RWPE2 (cell line): ENCODE results near the gene CDX4.
"Not testable (repeated sequence)": the region's sequence is repeated elsewhere in the genome, so short reads cannot be mapped to it uniquely, and the experiment has no call there.

Source experiments
- ATAC-seq: fragments of 200-7000 bp; cut with Tn5 transposase; 3 replicates; pipeline ENCODE4 v1.9.1; 2021; ENCODE audit warnings: low read depth
- DNase-seq: peaks from one replicate; pipeline ENCODE4 v3.0.0-alpha.2; 2020; ENCODE audit warnings: low spot score
- H3K27ac ChIP-seq: fragments of 450-650 bp; 2 replicates; pipeline ENCODE4 v1.5.1; 2017; ENCODE audit warnings: mild to moderate bottlenecking; ENCODE audit not compliant: poor library complexity, severe bottlenecking
- H3K27me3 ChIP-seq: fragments of 250-450 bp; sonication (Bioruptor Pico); 2 replicates; pipeline ENCODE4 v1.5.1; 2021; ENCODE audit warnings: mild to moderate bottlenecking, moderate library complexity; ENCODE audit not compliant: insufficient read depth, poor library complexity, severe bottlenecking
- H3K36me3 ChIP-seq: fragments of 250-450 bp; sonication (Bioruptor Pico); 2 replicates; pipeline ENCODE4 v1.5.1; 2020; ENCODE audit warnings: low read depth, mild to moderate bottlenecking, moderate library complexity
- H3K4me1 ChIP-seq: fragments of 250-450 bp; sonication (Bioruptor Pico); 2 replicates; pipeline ENCODE4 v1.5.1; 2021; ENCODE audit warnings: mild to moderate bottlenecking, moderate library complexity; ENCODE audit not compliant: insufficient read depth, poor library complexity, severe bottlenecking
- H3K4me3 ChIP-seq: fragments of 250-450 bp; sonication (Bioruptor Pico); 2 replicates; pipeline ENCODE4 v1.5.1; 2021; ENCODE audit warnings: mild to moderate bottlenecking, moderate library complexity; ENCODE audit not compliant: severe bottlenecking
- H3K9me3 ChIP-seq: fragments of 250-450 bp; sonication (Bioruptor Pico); 2 replicates; pipeline ENCODE4 v1.5.1; 2021; ENCODE audit warnings: mild to moderate bottlenecking, moderate library complexity; ENCODE audit not compliant: severe bottlenecking
- TF ChIP-seq, protein P1 (sequence below): fragments of 450-650 bp; IDR thresholded peaks from one replicate; pipeline ENCODE4 v1.5.1; 2017; ENCODE audit warnings: mild to moderate bottlenecking, moderate library complexity; ENCODE audit not compliant: poor library complexity, severe bottlenecking

Gene CDX4

GRCh38 chrX:73468376-73468775 is 21.5 kb downstream of the CDX4 start:
- Histone ChIP-seq H3K4me3 (no peak overlapping the region), H3K27me3 (no peaks in the 10 kb centered on the region), H3K27ac (no peak overlapping the region), H3K4me1 (no peaks in the 10 kb centered on the region), H3K36me3 (no peaks in the 10 kb centered on the region), H3K9me3 (no peaks in the 10 kb centered on the region)
- no peak for DNase-seq
- no peak for ATAC-seq
- TF ChIP-seq, protein P1, sequence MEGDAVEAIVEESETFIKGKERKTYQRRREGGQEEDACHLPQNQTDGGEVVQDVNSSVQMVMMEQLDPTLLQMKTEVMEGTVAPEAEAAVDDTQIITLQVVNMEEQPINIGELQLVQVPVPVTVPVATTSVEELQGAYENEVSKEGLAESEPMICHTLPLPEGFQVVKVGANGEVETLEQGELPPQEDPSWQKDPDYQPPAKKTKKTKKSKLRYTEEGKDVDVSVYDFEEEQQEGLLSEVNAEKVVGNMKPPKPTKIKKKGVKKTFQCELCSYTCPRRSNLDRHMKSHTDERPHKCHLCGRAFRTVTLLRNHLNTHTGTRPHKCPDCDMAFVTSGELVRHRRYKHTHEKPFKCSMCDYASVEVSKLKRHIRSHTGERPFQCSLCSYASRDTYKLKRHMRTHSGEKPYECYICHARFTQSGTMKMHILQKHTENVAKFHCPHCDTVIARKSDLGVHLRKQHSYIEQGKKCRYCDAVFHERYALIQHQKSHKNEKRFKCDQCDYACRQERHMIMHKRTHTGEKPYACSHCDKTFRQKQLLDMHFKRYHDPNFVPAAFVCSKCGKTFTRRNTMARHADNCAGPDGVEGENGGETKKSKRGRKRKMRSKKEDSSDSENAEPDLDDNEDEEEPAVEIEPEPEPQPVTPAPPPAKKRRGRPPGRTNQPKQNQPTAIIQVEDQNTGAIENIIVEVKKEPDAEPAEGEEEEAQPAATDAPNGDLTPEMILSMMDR = no peak

DNA sequence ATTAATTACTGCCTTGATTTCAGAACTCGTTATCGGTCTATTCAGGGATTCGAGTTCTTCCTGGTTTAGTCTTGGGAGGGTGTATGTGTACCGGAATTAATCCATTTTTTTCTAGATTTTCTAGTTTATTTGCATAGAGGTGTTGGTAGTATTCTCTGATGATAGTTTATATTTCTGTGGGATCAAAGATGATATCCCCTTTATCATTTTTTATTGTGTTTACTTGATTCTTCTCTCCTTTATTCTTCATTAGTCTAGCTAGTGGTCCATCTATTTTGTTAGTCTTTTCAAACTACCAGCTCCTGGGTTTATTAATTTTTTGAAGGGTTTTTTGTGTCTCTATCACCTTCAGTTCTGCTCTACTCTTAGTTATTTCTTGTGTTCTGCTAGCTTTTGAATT is 32.1 kb downstream of the CDX4 start:
- H3K27me3 ChIP-seq = no peaks in the 10 kb centered on the region
- no peaks in the 10 kb centered on the region for H3K4me1 ChIP-seq
- no peak overlapping the region for H3K4me3 ChIP-seq
- ATAC-seq = no peak
- DNase-seq = no peak
- TF ChIP-seq, protein P1 = no peak
- H3K36me3 ChIP-seq = no peaks in the 10 kb centered on the region
- no peaks in the 10 kb centered on the region for H3K9me3 ChIP-seq
- no peak overlapping the region for H3K27ac ChIP-seq

DNA sequence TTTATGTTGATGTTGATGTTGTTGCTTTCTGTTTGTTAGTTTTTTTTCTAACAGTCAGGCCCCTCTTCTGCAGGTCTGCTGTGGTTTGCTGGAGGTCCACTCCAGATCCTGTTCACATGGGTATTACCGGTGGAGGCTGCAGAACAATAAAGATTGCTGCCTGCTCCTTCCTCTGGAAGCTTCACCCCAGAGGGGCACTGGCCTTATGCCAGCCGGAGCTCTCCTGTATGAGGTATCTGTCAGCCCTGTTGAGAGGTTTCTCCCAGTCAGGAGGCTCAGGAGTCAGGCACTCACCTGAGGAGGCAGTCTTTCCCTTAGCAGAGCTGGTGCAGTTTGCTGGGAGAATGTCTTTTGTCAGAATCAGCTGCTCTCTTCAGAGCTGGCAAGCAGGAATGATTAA is 34.7 kb downstream of the CDX4 start:
- H3K36me3 ChIP-seq = no peaks in the 10 kb centered on the region
- ATAC-seq = no peak
- no peak for DNase-seq

DNA sequence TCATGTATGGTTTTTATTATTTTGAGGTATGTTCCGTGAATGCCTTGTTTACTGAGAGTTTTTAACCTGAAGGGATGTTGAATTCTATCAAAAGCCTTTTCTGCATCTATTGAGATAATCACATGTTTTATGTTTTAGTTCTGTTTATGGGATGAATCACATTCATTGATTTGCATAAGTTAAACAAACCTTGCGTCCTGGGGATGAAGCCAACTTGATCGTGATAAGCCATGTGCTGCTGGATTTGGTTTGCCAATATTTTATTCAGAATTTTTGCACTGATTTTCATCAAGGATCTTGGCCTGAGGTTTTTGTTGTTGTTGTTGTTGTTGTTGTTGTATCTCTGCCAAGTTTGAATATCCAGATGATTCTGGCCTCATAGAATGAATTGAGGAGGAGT is 43.8 kb downstream of the CDX4 start:
- Histone ChIP-seq H3K4me3 (no peak overlapping the region), H3K36me3 (no peaks in the 10 kb centered on the region), H3K27me3 (no peaks in the 10 kb centered on the region), H3K4me1 (no peaks in the 10 kb centered on the region), H3K9me3 (no peaks in the 10 kb centered on the region), H3K27ac (no peak overlapping the region)
- DNase-seq (no peak), ATAC-seq (no peak)
- TF ChIP-seq, protein P1 = no peak

More for the DNA sequence above, 34.7 kb downstream of the CDX4 start:
- TF ChIP-seq, protein P1 = no peak
- Histone ChIP-seq H3K27ac (no peak overlapping the region), H3K4me1 (no peaks in the 10 kb centered on the region), H3K9me3 (no peaks in the 10 kb centered on the region), H3K27me3 (no peaks in the 10 kb centered on the region), H3K4me3 (no peak overlapping the region)

- not testable (repeated sequence) for ATAC-seq, H3K36me3 ChIP-seq, DNase-seq, H3K27ac ChIP-seq, H3K4me1 ChIP-seq, H3K4me3 ChIP-seq, H3K27me3 ChIP-seq, H3K9me3 ChIP-seq
Measured at GRCh38 chrX:73492178-73492577, 45.3 kb downstream of the CDX4 start.
